ENCODE results near the gene S1PR3. TPM values are rescaled to one million over a fixed set of nuclear protein-coding genes. Genes with fewer than 3 reads are reported as not detected.

Gene S1PR3
- total RNA-seq, 1 donor from 2014 or later = 3.4 TPM

GRCh38 chr9:89012294-89013042, 21.2 kb downstream of the S1PR3 start:
- intact Hi-C loops (cut with micrococcal nuclease) = no loop called here
- Mint-ChIP-seq H3K9me3 (no peaks in the 10 kb centered on the region), H3K4me3 (no peak overlapping the region), H3K27ac (no peak overlapping the region), H3K36me3 (ENCODE audit: low read depth) (no peaks in the 10 kb centered on the region), H3K4me1 (no peaks in the 10 kb centered on the region), H3K27me3 (peaks cover 14% of the 10 kb centered on the region)
- DNase-seq = no peak

GRCh38 chr9:89013660-89014059, 22.4 kb downstream of the S1PR3 start:
- no peak overlapping the region for H3K27ac Mint-ChIP-seq
- no peaks in the 10 kb centered on the region for H3K9me3 Mint-ChIP-seq
- H3K27me3 Mint-ChIP-seq = peaks cover 13% of the 10 kb centered on the region
- H3K36me3 Mint-ChIP-seq (ENCODE audit: low read depth) = no peaks in the 10 kb centered on the region
- no peaks in the 10 kb centered on the region for H3K4me1 Mint-ChIP-seq
- no peak overlapping the region for H3K4me3 Mint-ChIP-seq
- intact Hi-C loops (cut with micrococcal nuclease) = no loop called here
- DNase-seq = no peak

- H3K4me1 Mint-ChIP-seq = no peaks in the 10 kb centered on the region
- H3K9me3 Mint-ChIP-seq = no peaks in the 10 kb centered on the region
- H3K27ac Mint-ChIP-seq = no peak overlapping the region
- no peak for DNase-seq
- intact Hi-C loops (cut with micrococcal nuclease) = no loop called here
- H3K4me3 Mint-ChIP-seq = no peak overlapping the region
- peaks cover 12% of the 10 kb centered on the region for H3K27me3 Mint-ChIP-seq
- no peaks in the 10 kb centered on the region for H3K36me3 Mint-ChIP-seq (ENCODE audit: low read depth)
Observed at GRCh38 chr9:89014153-89014552, 22.9 kb downstream of the S1PR3 start.

- H3K4me3 Mint-ChIP-seq = no peak overlapping the region
- no peak overlapping the region for H3K27ac Mint-ChIP-seq
- no peaks in the 10 kb centered on the region for H3K4me1 Mint-ChIP-seq
- intact Hi-C loops (cut with micrococcal nuclease) = no loop called here
- H3K27me3 Mint-ChIP-seq = peaks cover 12% of the 10 kb centered on the region
- no peaks in the 10 kb centered on the region for H3K9me3 Mint-ChIP-seq
- no peaks in the 10 kb centered on the region for H3K36me3 Mint-ChIP-seq (ENCODE audit: low read depth)
- no peak for DNase-seq
Observed at GRCh38 chr9:89015336-89015735, 24.1 kb downstream of the S1PR3 start.

GRCh38 chr9:89020754-89021153, 29.5 kb downstream of the S1PR3 start:
- no peak overlapping the region for H3K4me3 Mint-ChIP-seq
- no peaks in the 10 kb centered on the region for H3K36me3 Mint-ChIP-seq (ENCODE audit: low read depth)
- H3K9me3 Mint-ChIP-seq = no peaks in the 10 kb centered on the region
- no peak overlapping the region for H3K27ac Mint-ChIP-seq
- H3K4me1 Mint-ChIP-seq = no peaks in the 10 kb centered on the region
- intact Hi-C loops (cut with micrococcal nuclease) = no loop called here
- H3K27me3 Mint-ChIP-seq = peaks cover 6% of the 10 kb centered on the region
- no peak for DNase-seq

- DNase-seq = no peak
- no peak overlapping the region for H3K4me3 Mint-ChIP-seq
- H3K4me1 Mint-ChIP-seq = no peaks in the 10 kb centered on the region
- H3K36me3 Mint-ChIP-seq (ENCODE audit: low read depth) = no peaks in the 10 kb centered on the region
- no peak overlapping the region for H3K27ac Mint-ChIP-seq
- peaks cover 4% of the 10 kb centered on the region for H3K27me3 Mint-ChIP-seq
- H3K9me3 Mint-ChIP-seq = no peaks in the 10 kb centered on the region
- intact Hi-C loops (cut with micrococcal nuclease) = no loop called here
Observed at GRCh38 chr9:89021154-89021803, 30.0 kb downstream of the S1PR3 start.

GRCh38 chr9:89022001-89022759, 30.9 kb downstream of the S1PR3 start:
- intact Hi-C loops (cut with micrococcal nuclease) = no loop called here
- H3K27me3 Mint-ChIP-seq = peaks cover 2% of the 10 kb centered on the region
- DNase-seq = no peak
- H3K36me3 Mint-ChIP-seq (ENCODE audit: low read depth) = no peaks in the 10 kb centered on the region
- H3K27ac Mint-ChIP-seq = no peak overlapping the region
- no peaks in the 10 kb centered on the region for H3K4me1 Mint-ChIP-seq
- no peak overlapping the region for H3K4me3 Mint-ChIP-seq
- no peaks in the 10 kb centered on the region for H3K9me3 Mint-ChIP-seq

GRCh38 chr9:89022902-89023301, 31.6 kb downstream of the S1PR3 start:
- no peak overlapping the region for H3K4me3 Mint-ChIP-seq
- no peaks in the 10 kb centered on the region for H3K4me1 Mint-ChIP-seq
- H3K27me3 Mint-ChIP-seq = peaks cover 3% of the 10 kb centered on the region
- H3K27ac Mint-ChIP-seq = no peak overlapping the region
- H3K36me3 Mint-ChIP-seq (ENCODE audit: low read depth) = no peaks in the 10 kb centered on the region
- H3K9me3 Mint-ChIP-seq = no peaks in the 10 kb centered on the region
- no peak for DNase-seq
- intact Hi-C loops (cut with micrococcal nuclease) = no loop called here

- intact Hi-C loops (cut with micrococcal nuclease) = no loop called here
- Mint-ChIP-seq H3K4me1 (no peaks in the 10 kb centered on the region), H3K27ac (no peak overlapping the region), H3K9me3 (no peaks in the 10 kb centered on the region), H3K27me3 (peaks cover 3% of the 10 kb centered on the region), H3K36me3 (ENCODE audit: low read depth) (no peaks in the 10 kb centered on the region), H3K4me3 (no peak overlapping the region)
- DNase-seq = no peak
Observed at GRCh38 chr9:89023740-89024139, 32.5 kb downstream of the S1PR3 start.

GRCh38 chr9:89024727-89025126, 33.5 kb downstream of the S1PR3 start:
- Mint-ChIP-seq H3K4me3 (no peak overlapping the region), H3K9me3 (peaks cover 5% of the 10 kb centered on the region), H3K27ac (no peak overlapping the region), H3K27me3 (peaks cover 3% of the 10 kb centered on the region), H3K36me3 (ENCODE audit: low read depth) (no peaks in the 10 kb centered on the region), H3K4me1 (no peaks in the 10 kb centered on the region)
- DNase-seq = no peak
- intact Hi-C loops (cut with micrococcal nuclease) = no loop called here

- H3K27ac Mint-ChIP-seq = no peak overlapping the region
- no peaks in the 10 kb centered on the region for H3K4me1 Mint-ChIP-seq
- H3K4me3 Mint-ChIP-seq = no peak overlapping the region
- DNase-seq = no peak
- H3K9me3 Mint-ChIP-seq = peaks cover 7% of the 10 kb centered on the region
- H3K36me3 Mint-ChIP-seq (ENCODE audit: low read depth) = no peaks in the 10 kb centered on the region
- H3K27me3 Mint-ChIP-seq = peaks cover 6% of the 10 kb centered on the region
- intact Hi-C loops (cut with micrococcal nuclease) = no loop called here
Observed at GRCh38 chr9:89025553-89025952, 34.3 kb downstream of the S1PR3 start.

- Mint-ChIP-seq H3K27ac (no peak overlapping the region), H3K36me3 (ENCODE audit: low read depth) (no peaks in the 10 kb centered on the region), H3K9me3 (peaks cover 11% of the 10 kb centered on the region), H3K4me3 (no peak overlapping the region), H3K27me3 (peaks cover 9% of the 10 kb centered on the region), H3K4me1 (no peaks in the 10 kb centered on the region)
- DNase-seq = no peak
- intact Hi-C loops (cut with micrococcal nuclease) = no loop called here
Observed at GRCh38 chr9:89026876-89027275, 35.6 kb downstream of the S1PR3 start.

GRCh38 chr9:89029788-89030187, 38.5 kb downstream of the S1PR3 start:
- Mint-ChIP-seq H3K27ac (no peak overlapping the region), H3K36me3 (ENCODE audit: low read depth) (no peaks in the 10 kb centered on the region), H3K4me3 (no peak overlapping the region), H3K4me1 (no peaks in the 10 kb centered on the region), H3K9me3 (peaks cover 11% of the 10 kb centered on the region), H3K27me3 (peaks cover 12% of the 10 kb centered on the region)
- DNase-seq = no peak
- intact Hi-C loops (cut with micrococcal nuclease) = no loop called here

- Mint-ChIP-seq H3K9me3 (peaks cover 11% of the 10 kb centered on the region), H3K36me3 (ENCODE audit: low read depth) (no peaks in the 10 kb centered on the region), H3K27ac (no peak overlapping the region), H3K4me1 (no peaks in the 10 kb centered on the region), H3K4me3 (no peak overlapping the region), H3K27me3 (peaks cover 18% of the 10 kb centered on the region)
- intact Hi-C loops (cut with micrococcal nuclease) = no loop called here
- DNase-seq = no peak
Observed at GRCh38 chr9:89032173-89032572, 40.9 kb downstream of the S1PR3 start.
